ENCODE results near the gene USP6NL. TPM values are rescaled to one million over a fixed set of nuclear protein-coding genes. Genes with fewer than 3 reads are reported as not detected.

Gene USP6NL
- total RNA-seq, 2 donors from 2014 or later = 13.5 to 19.3 TPM

DNA sequence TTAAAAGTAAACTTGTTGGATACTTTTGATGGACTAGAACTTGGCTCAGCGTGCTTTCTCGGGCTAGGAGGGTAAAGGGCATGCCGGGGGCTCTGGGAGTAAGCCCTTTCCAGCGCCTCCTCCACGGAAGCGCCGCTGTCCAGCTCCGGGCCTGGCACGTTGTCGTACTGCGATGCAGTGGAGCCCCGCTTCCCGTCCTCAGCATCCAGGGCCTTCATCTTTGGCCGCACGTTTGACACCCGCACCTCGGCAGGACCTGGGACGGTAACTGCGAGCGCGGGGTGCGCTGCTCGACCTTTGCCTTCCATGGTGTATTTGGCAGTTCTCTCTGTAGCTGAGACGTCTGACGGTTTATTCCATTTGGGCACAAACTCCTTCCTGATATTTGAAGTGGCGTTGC is 148.3 kb downstream of the USP6NL start:
- TF ChIP-seq, protein P1, sequence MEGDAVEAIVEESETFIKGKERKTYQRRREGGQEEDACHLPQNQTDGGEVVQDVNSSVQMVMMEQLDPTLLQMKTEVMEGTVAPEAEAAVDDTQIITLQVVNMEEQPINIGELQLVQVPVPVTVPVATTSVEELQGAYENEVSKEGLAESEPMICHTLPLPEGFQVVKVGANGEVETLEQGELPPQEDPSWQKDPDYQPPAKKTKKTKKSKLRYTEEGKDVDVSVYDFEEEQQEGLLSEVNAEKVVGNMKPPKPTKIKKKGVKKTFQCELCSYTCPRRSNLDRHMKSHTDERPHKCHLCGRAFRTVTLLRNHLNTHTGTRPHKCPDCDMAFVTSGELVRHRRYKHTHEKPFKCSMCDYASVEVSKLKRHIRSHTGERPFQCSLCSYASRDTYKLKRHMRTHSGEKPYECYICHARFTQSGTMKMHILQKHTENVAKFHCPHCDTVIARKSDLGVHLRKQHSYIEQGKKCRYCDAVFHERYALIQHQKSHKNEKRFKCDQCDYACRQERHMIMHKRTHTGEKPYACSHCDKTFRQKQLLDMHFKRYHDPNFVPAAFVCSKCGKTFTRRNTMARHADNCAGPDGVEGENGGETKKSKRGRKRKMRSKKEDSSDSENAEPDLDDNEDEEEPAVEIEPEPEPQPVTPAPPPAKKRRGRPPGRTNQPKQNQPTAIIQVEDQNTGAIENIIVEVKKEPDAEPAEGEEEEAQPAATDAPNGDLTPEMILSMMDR (IDR thresholded peaks at IDR 0.05) = no peak
- H3K27me3 ChIP-seq = no peaks in the 10 kb centered on the region
- intact Hi-C loops (cut with DNase I) = no loop called here
- H3K27ac ChIP-seq = no peak overlapping the region
- no peak overlapping the region for H3K4me3 ChIP-seq
- no peaks in the 10 kb centered on the region for H3K9me3 ChIP-seq
- DNase-seq = no peak
- no peaks in the 10 kb centered on the region for H3K36me3 ChIP-seq
- H3K4me1 ChIP-seq = no peaks in the 10 kb centered on the region
- no peak overlapping the region for H3K9ac ChIP-seq (ENCODE audit: low read depth in 2 of 2, low read length in 2 of 2)

DNA sequence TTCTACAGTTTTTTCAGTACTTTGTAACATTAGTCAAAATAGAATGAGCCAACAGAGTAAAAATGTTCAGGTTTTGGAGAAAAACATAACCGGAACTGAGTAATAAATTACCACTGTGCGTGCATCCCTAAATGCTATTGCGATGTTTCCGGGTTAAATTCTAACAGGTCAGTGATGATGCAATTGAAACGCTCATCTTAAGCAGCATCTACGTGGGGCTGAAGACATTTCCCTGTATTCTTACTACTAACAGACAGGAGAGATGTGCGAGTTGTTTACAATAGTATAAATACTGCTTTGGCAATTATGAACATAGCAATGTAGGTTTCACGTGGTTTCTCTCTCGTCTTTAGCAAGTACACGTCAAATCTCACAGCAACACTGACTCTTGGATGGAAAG is 149.4 kb downstream of the USP6NL start:
- intact Hi-C loops (cut with DNase I) = no loop called here
- no peak overlapping the region for H3K27ac ChIP-seq
- DNase-seq = no peak
- no peak overlapping the region for H3K9ac ChIP-seq (ENCODE audit: low read depth in 2 of 2, low read length in 2 of 2)
- H3K4me3 ChIP-seq = no peak overlapping the region
- TF ChIP-seq, protein P1 (IDR thresholded peaks at IDR 0.05) = no peak
- no peaks in the 10 kb centered on the region for H3K9me3 ChIP-seq
- H3K4me1 ChIP-seq = no peaks in the 10 kb centered on the region
- no peaks in the 10 kb centered on the region for H3K27me3 ChIP-seq
- H3K36me3 ChIP-seq = no peaks in the 10 kb centered on the region

DNA sequence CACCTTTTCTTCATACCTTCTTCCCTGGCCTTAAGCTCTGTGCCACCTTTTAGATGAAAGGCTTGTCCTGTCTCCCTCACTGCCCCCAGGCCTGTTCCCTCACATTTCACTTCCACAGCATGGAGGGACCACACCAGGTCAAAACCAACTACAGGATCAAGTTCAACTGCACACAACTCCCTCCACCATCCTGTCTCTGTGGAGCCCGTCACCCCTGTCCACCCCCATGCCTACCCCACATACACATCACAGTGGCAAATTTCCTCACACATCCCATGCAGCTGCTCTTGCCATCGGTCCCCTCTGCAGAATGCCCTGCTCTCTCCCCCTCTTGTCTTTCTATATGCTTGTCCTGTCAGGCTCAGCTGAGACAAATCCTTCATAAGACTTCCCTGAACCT is 154.1 kb downstream of the USP6NL start:
- TF ChIP-seq, protein P1 (IDR thresholded peaks at IDR 0.05) = no peak
- H3K4me3 ChIP-seq = no peak overlapping the region
- no peak overlapping the region for H3K9ac ChIP-seq (ENCODE audit: low read depth in 2 of 2, low read length in 2 of 2)
- intact Hi-C loops (cut with DNase I) = no loop called here
- H3K27ac ChIP-seq = no peak overlapping the region
- no peaks in the 10 kb centered on the region for H3K36me3 ChIP-seq
- H3K27me3 ChIP-seq = no peaks in the 10 kb centered on the region
- H3K4me1 ChIP-seq = no peaks in the 10 kb centered on the region
- H3K9me3 ChIP-seq = no peaks in the 10 kb centered on the region
- DNase-seq = no peak

DNA sequence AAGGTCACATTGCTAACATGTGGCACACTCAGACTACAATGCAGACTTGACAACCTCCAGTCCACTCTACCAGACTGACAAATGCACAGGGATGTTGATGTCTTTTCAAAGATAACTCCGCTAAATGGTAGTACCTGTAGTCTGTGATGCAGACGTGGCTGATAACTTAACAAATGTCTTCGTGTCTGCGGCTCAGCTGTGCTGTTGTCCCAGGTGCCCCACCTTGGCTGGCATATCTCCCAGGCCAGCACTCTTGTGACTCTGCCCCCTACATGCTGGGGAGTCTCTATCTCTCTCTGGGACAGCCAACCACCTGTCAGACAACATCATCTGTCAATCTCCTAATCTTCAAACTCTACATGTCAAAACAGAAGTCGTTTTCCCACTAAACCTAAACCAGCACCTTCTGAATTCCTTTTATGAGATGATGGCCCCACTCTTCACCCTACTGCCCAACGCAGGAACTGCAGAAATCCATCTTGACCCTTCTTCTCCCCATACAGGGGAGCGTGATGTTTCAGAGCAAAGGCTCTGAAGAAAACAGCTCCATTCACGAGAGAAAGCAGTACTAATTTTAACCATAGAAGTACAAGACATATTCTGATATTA is 156.4 kb downstream of the USP6NL start:
- no peaks in the 10 kb centered on the region for H3K9me3 ChIP-seq
- no peak overlapping the region for H3K9ac ChIP-seq (ENCODE audit: low read depth in 2 of 2, low read length in 2 of 2)
- no peak overlapping the region for H3K27ac ChIP-seq
- DNase-seq = no peak
- no peak overlapping the region for H3K4me3 ChIP-seq
- no peaks in the 10 kb centered on the region for H3K27me3 ChIP-seq
- intact Hi-C loops (cut with DNase I) = no loop called here
- no peaks in the 10 kb centered on the region for H3K4me1 ChIP-seq
- TF ChIP-seq, protein P1 (IDR thresholded peaks at IDR 0.05) = no peak
- no peaks in the 10 kb centered on the region for H3K36me3 ChIP-seq

DNA sequence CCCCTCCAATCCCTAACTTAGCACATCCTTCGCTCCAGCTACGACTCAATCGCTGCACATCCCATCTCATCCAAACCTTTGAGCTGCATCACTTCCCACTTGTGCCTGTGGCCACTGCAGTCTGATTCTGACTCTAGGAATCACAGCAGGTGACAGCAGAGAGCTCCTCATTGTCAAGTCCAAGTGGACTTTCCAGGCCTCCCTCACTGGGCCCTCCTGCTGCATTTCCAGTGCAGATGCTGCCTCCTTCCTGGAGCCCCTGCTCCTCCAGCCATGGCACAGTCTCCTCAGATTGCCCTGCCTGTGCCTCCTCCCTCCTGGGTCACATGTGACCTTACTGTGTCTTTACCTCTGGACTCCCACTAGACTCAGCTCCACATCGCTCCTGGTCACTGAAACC is 157.3 kb downstream of the USP6NL start:
- DNase-seq = no peak
- TF ChIP-seq, protein P1 (IDR thresholded peaks at IDR 0.05) = no peak
- Histone ChIP-seq H3K4me1 (no peaks in the 10 kb centered on the region), H3K9ac (ENCODE audit: low read depth in 2 of 2, low read length in 2 of 2) (no peak overlapping the region), H3K4me3 (no peak overlapping the region), H3K27me3 (no peaks in the 10 kb centered on the region), H3K27ac (no peak overlapping the region), H3K9me3 (no peaks in the 10 kb centered on the region), H3K36me3 (no peaks in the 10 kb centered on the region)
- intact Hi-C loops (cut with DNase I) = no loop called here

Data from colonic mucosa (tissue), 4 donors.